Colonic mucosa (tissue), 4 donors: ENCODE data around the gene USF3. TPM values are rescaled to one million over a fixed set of nuclear protein-coding genes. Genes with fewer than 3 reads are reported as not detected.

Source experiments
- DNase-seq: peaks from one replicate; pipeline ENCODE4 v3.0.0-alpha.2; 2020
- H3K27ac ChIP-seq: fragments of 200-600 bp; one replicate; pipeline ENCODE4 v1.8.0; 2021
- H3K27me3 ChIP-seq: fragments of 200-600 bp; one replicate; pipeline ENCODE4 v1.8.0; 2021
- H3K36me3 ChIP-seq: fragments of 200-600 bp; one replicate; pipeline ENCODE4 v1.8.0; 2021
- H3K4me1 ChIP-seq: fragments of 200-600 bp; one replicate; pipeline ENCODE4 v1.8.0; 2021; ENCODE audit warnings: mild to moderate bottlenecking
- H3K4me3 ChIP-seq: fragments of 200-600 bp; one replicate; pipeline ENCODE4 v1.8.0; 2021
- H3K9ac ChIP-seq, 2 donors: one replicate each; pipeline ENCODE4 v1.7.0; 2013; ENCODE audit warnings: control low read depth in 2 of 2, low read depth in 2 of 2, low read length in 2 of 2
- H3K9me3 ChIP-seq: fragments of 200-600 bp; one replicate; pipeline ENCODE4 v1.8.0; 2021
- intact Hi-C: fragments of 100-400 bp; cut with DNase I; formaldehyde crosslinking; loops from one replicate; pipeline ENCODE4 v1.14.1; 2022
- total RNA-seq, 2 donors: library from RNA; stranded (reverse); fragmentation: NEBNext Ultra II Directional in 1 of 2; extraction: Animal tissue kit (Norgen Biotek cat#: 25700) in 1 of 2; gene quantifications; one replicate each; pipeline ENCODE4 v1.2.1, GENCODE V29; 2021
- TF ChIP-seq, protein P1 (sequence below): fragments of 200-600 bp; IDR thresholded peaks from one replicate; pipeline ENCODE4 v1.8.0; 2022; ENCODE audit warnings: antibody characterized with exemption, mild to moderate bottlenecking
- donor health status: healthy.
- donor health status: DM: no; HTN: no; CAD: no.
- donor health status: DM: no; HTN: no; CAD: no.

USF3 gene
- total RNA-seq, 2 donors from 2014 or later = 18.4 to 22.7 TPM

DNA sequence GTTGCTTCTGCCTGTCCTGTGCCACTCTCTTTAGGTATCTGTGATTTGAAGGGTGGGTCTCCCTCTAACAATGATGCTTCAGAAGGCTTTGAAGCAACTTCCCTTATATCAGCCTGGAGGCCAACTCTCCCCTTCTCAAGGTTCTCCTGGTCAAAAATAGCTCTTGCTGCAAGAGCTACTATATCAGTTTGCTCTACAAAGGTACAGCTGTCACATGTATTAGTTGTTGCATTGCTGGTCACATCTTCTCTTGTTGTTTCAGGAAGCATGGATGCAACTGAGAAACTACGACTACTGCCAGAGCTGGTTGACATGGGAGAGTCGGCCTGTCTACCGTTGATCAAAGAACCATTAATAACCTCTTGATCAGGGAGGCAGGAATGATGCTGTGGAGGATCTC lies 38.3 kb downstream of the USF3 start:
- no peak overlapping the region for H3K4me3 ChIP-seq
- no peaks in the 10 kb centered on the region for H3K9me3 ChIP-seq
- H3K4me1 ChIP-seq = no peaks in the 10 kb centered on the region
- H3K36me3 ChIP-seq = no peaks in the 10 kb centered on the region
- no peak for DNase-seq
- H3K27me3 ChIP-seq = no peaks in the 10 kb centered on the region
- intact Hi-C loops = no loop called here
- H3K27ac ChIP-seq = no peak overlapping the region
- no peak overlapping the region for H3K9ac ChIP-seq
- TF ChIP-seq, protein P1, sequence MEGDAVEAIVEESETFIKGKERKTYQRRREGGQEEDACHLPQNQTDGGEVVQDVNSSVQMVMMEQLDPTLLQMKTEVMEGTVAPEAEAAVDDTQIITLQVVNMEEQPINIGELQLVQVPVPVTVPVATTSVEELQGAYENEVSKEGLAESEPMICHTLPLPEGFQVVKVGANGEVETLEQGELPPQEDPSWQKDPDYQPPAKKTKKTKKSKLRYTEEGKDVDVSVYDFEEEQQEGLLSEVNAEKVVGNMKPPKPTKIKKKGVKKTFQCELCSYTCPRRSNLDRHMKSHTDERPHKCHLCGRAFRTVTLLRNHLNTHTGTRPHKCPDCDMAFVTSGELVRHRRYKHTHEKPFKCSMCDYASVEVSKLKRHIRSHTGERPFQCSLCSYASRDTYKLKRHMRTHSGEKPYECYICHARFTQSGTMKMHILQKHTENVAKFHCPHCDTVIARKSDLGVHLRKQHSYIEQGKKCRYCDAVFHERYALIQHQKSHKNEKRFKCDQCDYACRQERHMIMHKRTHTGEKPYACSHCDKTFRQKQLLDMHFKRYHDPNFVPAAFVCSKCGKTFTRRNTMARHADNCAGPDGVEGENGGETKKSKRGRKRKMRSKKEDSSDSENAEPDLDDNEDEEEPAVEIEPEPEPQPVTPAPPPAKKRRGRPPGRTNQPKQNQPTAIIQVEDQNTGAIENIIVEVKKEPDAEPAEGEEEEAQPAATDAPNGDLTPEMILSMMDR = no peak

- no peaks in the 10 kb centered on the region for H3K4me1 ChIP-seq
- H3K4me3 ChIP-seq = no peak overlapping the region
- no peaks in the 10 kb centered on the region for H3K27me3 ChIP-seq
- H3K27ac ChIP-seq = no peak overlapping the region
- DNase-seq = no peak
- TF ChIP-seq, protein P1 = no peak
- intact Hi-C loops = no loop called here
- no peaks in the 10 kb centered on the region for H3K36me3 ChIP-seq
- H3K9me3 ChIP-seq = no peaks in the 10 kb centered on the region
- no peak overlapping the region for H3K9ac ChIP-seq
Observed at GRCh38 chr3:113654851-113655250, 41.6 kb downstream of the USF3 start.

DNA sequence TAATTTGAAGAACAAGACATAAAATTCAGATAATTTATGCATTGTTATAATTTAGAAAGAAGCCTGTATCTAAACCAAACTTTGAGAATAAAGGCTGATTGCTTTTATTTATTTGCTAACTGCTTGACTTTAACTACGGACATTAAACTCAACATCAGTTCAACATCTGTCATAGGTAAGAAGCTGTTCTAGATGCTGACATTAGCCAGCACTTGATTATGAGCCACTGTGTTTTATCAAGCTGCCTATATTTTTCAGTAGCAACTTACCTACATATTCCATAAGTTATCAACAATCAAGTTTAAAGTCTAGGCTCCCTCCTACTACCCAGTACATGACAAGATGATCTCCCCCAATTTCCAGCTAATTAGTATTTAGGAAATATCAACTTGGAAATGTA lies 42.1 kb downstream of the USF3 start:
- intact Hi-C loops = no loop called here
- no peak for DNase-seq
- H3K9me3 ChIP-seq = no peaks in the 10 kb centered on the region
- H3K4me1 ChIP-seq = no peaks in the 10 kb centered on the region
- H3K27ac ChIP-seq = no peak overlapping the region
- no peaks in the 10 kb centered on the region for H3K27me3 ChIP-seq
- no peak overlapping the region for H3K4me3 ChIP-seq
- TF ChIP-seq, protein P1 = no peak
- H3K36me3 ChIP-seq = no peaks in the 10 kb centered on the region
- no peak overlapping the region for H3K9ac ChIP-seq

DNA sequence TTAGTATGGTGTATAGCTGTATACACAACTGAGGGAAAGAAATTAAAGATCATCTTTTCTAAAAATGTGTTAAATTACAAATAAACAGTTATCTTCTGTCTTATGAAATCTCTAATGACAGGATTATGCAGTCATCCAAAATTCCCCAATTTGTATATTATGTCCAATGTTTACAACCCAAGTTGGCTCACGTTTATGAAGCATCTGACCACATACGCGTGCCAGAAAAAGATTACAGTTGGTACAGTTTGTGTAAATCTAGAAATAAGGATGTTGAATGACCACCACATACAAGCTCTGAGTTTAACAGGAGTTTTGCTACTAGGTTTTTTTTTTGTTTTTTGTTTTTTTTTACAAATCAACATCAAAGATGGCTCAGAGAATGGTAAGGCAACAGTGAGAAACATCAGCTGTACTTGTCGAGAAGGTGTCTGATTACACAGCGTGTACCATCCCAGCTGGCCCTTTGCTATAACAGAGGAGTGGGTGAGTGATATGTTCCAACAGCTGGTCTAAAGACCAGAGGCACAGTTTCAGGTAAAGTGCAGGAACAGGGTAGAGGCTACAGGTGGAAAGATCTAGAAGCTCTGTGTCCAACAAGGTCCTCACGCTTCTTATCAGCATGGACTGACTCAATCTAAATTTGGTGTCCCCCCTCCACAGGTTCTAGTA lies 47.1 kb downstream of the USF3 start:
- intact Hi-C loops = no loop called here
- TF ChIP-seq, protein P1 = no peak
- no peak for DNase-seq
- H3K27ac ChIP-seq = no peak overlapping the region
- H3K9me3 ChIP-seq = peaks cover 4% of the 10 kb centered on the region
- H3K27me3 ChIP-seq = no peaks in the 10 kb centered on the region
- H3K4me1 ChIP-seq = no peaks in the 10 kb centered on the region
- no peak overlapping the region for H3K4me3 ChIP-seq
- no peak overlapping the region for H3K9ac ChIP-seq
- no peaks in the 10 kb centered on the region for H3K36me3 ChIP-seq

DNA sequence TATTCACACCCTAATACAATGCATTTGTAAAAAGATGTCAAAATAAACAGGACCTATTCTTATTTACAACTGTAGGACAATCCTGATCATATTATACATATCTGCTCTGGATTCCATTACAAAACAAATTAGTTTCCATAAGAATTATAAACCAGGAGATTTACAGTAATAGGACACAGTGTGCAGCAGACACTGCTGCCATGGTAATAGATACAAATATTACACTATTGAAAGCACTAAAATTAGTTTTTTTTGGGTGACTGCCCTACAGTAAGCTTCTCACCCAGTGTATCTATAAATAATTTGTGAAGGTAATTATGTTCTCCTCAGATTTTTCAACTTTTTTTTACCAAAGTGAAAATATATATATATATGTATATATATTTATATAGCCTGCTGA lies 47.9 kb downstream of the USF3 start:
- H3K36me3 ChIP-seq = no peaks in the 10 kb centered on the region
- TF ChIP-seq, protein P1 = no peak
- no peak overlapping the region for H3K4me3 ChIP-seq
- no peaks in the 10 kb centered on the region for H3K4me1 ChIP-seq
- peaks cover 4% of the 10 kb centered on the region for H3K9me3 ChIP-seq
- no peak overlapping the region for H3K9ac ChIP-seq
- no peak for DNase-seq
- intact Hi-C loops = no loop called here
- H3K27me3 ChIP-seq = no peaks in the 10 kb centered on the region
- H3K27ac ChIP-seq = no peak overlapping the region
